Measurements from ENCODE around the gene G6PC1.
"Not testable (repeated sequence)": the region's sequence is repeated elsewhere in the genome, so short reads cannot be mapped to it uniquely, and the experiment has no call there.

G6PC1 gene

GRCh38 chr17:42900460-42901331, at the start of gene G6PC1:
Gene G6PC1 (plus strand): TSS chr17:42900799. CDS start chr17:42900877, 78 bp downstream.
- no peak for DNase-seq

DNA sequence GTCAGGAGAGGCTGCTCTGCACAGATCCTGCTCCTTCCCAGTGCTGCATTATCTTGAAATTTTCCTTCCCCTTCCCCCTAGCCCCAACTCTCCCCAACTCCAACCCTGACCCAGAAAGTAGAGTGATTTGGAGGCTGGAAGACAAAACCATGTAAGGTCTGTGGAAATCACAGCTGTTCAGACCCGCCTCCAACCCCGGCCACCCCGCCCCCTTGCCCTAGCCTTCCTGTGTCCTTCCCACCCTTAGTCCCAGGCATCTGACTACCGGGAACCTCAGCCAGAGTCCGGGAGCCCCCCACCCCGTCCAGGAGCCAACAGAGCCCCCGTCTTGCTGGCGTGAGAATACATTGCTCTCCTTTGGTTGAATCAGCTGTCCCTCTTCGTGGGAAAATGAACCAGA, 49.6 kb upstream of the G6PC1 start, which contains the start of gene AOC3:
AOC3 (plus strand) TSS at position 246 of the 400 bp plus-strand sequence; CDS start at position 391, 145 bp downstream.
- DNase-seq: no peak

DNA sequence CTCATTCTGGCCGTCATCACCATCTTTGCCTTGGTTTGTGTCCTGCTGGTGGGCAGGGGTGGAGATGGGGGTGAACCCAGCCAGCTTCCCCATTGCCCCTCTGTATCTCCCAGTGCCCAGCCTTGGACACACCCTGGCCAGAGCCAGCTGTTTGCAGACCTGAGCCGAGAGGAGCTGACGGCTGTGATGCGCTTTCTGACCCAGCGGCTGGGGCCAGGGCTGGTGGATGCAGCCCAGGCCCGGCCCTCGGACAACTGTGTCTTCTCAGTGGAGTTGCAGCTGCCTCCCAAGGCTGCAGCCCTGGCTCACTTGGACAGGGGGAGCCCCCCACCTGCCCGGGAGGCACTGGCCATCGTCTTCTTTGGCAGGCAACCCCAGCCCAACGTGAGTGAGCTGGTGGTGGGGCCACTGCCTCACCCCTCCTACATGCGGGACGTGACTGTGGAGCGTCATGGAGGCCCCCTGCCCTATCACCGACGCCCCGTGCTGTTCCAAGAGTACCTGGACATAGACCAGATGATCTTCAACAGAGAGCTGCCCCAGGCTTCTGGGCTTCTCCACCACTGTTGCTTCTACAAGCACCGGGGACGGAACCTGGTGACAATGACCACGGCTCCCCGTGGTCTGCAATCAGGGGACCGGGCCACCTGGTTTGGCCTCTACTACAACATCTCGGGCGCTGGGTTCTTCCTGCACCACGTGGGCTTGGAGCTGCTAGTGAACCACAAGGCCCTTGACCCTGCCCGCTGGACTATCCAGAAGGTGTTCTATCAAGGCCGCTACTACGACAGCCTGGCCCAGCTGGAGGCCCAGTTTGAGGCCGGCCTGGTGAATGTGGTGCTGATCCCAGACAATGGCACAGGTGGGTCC, 49.0 kb upstream of the G6PC1 start:
- not testable (repeated sequence) for DNase-seq

DNA sequence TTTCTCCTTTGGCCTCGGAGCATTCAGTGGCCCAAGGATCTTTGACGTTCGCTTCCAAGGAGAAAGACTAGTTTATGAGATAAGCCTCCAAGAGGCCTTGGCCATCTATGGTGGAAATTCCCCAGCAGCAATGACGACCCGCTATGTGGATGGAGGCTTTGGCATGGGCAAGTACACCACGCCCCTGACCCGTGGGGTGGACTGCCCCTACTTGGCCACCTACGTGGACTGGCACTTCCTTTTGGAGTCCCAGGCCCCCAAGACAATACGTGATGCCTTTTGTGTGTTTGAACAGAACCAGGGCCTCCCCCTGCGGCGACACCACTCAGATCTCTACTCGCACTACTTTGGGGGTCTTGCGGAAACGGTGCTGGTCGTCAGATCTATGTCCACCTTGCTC, 48.2 kb upstream of the G6PC1 start:
- DNase-seq: no peak

GRCh38 chr17:42853004-42853403, 47.6 kb upstream of the G6PC1 start:
- no peak for DNase-seq

- no peak for DNase-seq
These were observed 47.0 kb upstream of the G6PC1 start for GRCh38 chr17:42853597-42853967.

GRCh38 chr17:42853968-42854790, 46.4 kb upstream of the G6PC1 start:
- no peak for DNase-seq

DNA sequence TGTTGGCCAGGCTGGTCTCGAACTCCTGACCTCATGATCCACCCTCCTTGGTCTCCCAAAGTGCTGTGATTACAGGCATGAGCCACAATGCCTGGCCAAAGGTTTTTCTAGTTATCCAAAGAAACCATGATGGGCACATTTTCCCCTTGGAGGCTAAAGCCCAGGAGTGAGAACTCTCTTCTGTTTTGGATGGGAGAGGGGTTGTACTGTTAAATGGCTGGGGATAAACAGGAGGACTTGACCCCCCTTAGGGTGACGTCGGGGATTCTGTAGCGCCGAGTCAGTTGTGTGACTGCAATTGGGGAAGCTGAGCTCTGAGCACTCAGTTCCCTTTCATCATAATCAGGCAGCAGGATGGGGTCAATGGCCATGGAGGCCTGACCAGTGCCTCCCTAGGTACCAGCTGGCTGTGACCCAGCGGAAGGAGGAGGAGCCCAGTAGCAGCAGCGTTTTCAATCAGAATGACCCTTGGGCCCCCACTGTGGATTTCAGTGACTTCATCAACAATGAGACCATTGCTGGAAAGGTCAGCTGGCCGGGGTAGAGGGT, 45.5 kb upstream of the G6PC1 start:
- DNase-seq: no peak

- not testable (repeated sequence) for DNase-seq
These were observed 44.5 kb upstream of the G6PC1 start for GRCh38 chr17:42856093-42856492.

DNA sequence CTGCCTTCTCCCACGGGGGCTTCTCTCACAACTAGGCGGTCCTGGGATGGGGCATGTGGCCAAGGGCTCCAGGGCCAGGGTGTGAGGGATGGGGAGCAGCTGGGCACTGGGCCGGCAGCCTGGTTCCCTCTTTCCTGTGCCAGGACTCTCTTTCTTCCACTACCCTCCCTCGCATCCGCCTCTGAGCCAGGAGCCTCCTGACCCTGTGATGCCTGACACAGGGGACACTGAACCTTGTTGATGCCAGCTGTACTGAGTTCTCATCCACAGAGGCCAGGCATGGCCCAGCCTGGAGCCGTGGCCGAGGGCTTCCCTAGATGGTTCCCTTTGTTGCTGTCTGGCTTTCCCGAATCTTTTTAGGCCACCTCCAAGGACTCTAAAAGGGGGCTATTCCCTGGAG, 44.1 kb upstream of the G6PC1 start:
- not testable (repeated sequence) for DNase-seq

DNA sequence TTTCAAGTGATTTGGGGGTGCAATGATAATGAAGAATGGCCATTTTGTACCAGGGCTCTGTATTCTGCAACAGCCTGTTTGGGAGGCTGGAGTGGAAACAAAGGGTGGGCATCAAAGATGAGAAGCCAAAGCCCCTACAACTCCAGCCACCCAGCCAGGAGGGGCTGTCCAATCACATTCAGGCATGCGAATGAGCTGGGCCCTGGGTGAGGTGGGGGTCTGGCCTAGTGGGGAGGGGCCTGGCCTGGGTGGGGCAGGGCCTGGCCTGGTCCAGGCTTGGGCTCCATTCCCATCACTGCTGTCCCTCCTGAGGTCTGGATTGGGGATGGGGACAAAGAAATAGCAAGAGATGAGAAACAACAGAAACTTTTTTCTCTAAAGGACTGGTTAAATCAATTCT, 43.2 kb upstream of the G6PC1 start:
- no peak for DNase-seq

DNA sequence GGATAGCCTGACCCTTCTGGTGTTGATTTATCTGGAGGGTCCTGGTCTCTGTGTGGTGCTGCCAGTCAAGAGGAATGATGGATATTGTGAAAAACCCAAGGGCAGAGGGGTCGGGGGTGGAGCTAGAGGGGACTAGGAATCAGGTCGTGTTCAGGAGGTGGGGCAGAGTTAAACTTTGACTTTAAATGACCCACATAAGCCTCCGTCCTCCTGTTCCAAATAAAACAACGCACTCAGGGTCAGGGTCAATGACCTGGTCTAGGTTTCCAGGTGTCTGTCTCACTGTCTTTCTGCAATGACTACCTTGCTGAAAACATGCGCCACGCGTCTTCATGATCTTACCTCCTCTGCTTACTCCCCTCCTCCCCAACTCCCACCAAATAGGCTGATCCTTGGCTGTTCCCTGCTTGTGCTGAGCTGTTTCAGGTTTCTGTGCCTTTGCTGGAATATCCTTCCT, 34.9 kb upstream of the G6PC1 start:
- DNase-seq: no peak

DNA sequence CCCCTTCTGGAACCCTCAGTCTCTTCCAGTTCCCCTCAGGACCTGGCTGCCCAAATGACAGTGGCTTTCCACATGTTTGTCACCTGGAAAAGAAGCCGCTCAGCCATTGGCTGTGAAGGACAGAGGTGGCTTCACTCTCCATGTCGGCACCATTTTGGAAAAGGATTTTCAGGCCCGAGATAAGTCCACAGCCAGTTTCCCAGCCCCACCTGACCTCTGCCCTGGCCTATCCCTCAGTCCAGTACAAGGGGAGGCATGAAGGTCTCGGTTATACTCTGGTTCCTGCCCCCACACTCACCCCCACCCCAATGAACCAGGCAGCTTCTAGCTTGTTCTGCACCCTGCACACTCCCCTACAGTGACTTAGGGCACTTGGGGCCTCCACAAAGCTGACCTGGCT, 34.4 kb upstream of the G6PC1 start:
- no peak for DNase-seq

DNA sequence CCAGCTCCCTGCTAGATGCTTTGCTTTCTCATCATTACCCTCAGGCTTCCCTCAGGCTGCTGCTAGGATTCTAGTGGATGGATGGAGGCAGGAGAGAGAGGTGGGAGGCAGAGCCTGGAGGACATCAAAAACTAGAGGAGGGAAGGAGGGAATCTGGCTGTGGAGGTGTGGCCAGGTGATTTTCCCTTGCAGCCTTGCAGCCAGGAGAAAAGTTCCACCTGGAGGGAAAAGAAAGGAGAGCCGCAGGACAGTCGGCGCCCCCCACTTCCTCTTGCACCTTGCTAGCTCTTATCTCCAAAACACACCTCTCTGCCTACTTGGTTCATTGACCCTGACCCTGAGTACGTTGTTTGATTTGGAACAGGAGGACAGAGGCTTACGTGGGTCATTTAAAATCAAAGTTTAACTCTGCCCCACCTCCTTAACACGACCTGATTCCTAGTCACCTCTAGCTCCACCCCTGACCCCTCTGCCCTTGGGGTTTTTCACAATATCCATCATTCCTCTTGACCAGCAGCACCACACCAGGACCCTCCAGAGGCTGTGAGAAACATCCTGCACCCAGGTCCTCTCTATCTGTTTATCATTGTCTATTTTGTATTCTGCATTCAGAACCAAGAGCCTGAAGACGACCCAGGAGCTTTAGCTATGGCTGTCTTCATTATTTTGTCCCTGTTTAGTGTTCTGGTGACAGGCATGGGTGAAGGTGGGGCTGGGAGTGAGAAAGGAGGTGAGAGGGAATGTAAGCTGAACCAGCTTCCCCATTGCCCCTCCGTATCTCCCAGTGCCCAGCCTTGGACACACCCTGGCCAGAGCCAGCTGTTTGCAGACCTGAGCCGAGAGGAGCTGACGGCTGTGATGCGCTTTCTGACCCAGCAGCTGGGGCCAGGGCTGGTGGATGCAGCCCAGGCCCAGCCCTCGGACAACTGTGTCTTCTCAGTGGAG, 33.7 kb upstream of the G6PC1 start:
- no peak for DNase-seq

GRCh38 chr17:42867694-42868261, 32.8 kb upstream of the G6PC1 start:
- not testable (repeated sequence) for DNase-seq

DNA sequence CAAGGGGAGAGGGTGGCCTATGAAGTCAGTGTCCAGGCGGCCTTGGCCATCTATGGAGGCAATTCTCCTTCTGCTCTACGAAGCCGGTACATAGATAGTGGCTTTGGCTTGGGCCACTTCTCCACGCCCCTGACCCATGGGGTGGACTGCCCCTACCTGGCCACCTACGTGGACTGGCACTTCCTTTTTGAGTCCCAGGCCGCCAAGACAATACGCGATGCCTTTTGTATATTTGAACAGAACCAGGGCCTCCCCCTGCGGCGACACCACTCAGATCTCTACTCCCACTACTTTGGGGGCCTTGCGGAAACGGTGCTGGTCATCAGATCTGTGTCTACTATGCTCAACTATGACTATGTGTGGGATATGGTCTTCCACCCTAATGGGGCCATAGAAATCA, 32.3 kb upstream of the G6PC1 start:
- no peak for DNase-seq

- DNase-seq: no peak
These were observed 29.0 kb upstream of the G6PC1 start for GRCh38 chr17:42871647-42872046.

DNA sequence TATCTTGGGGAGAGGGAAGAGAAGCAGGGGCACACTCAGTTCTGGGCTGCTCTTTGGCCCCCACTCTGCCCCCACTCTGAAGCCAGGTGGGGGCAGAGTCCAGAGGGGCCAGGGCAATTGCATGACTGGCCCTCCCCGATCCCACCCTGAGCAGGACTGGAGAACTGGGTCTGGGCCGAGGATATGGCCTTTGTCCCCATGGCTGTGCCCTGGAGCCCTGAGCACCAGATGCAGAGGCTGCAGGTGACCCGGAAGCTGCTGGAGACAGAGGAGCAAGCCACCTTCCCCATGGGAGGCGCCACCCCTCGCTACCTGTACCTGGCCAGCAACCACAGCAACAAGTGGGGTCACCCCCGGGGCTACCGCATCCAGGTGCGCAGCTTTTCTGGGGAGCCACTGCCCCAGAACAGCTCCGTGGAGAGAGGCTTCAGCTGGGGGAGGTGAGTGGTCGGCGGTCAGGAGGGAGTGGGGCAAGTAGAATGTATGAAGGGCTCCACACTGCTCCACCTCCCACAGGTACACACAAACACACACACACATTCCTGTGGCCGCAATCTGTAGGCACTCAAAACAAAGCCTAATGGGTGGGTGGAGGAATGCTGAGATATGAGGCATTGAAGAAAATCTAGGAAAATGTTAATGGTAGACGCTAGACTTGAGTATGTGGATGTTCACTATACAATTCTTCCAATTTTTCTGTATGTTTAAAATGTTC, 28.2 kb upstream of the G6PC1 start:
- DNase-seq: no peak

GRCh38 chr17:42873315-42873714, 27.3 kb upstream of the G6PC1 start:
- no peak for DNase-seq
